Caco-2 (cell line): ENCODE measurements around the gene SEC16A. TPM values are rescaled to one million over a fixed set of nuclear protein-coding genes. Genes with fewer than 3 reads are reported as not detected.

Experiments
- BruUV-seq: library from RNA; stranded (reverse); fragments of 400-500 nt; replicated peaks from 2 replicates; lab custom pipeline; 2021; lab: Mats Ljungman, UMichigan
- CTCF ChIA-PET: fragments of 300-600 bp; sonication (Branson Sonifier 250); formaldehyde crosslinking; loops from one replicate; lab custom pipeline; 2022; ENCODE audit warnings: antibody characterized with exemption; lab: Charles Lee
- POLR2A ChIA-PET: fragments of 300-600 bp; sonication (Branson Sonifier 250); formaldehyde crosslinking; loops from one replicate; lab custom pipeline; 2022; ENCODE audit warnings: antibody characterized with exemption; lab: Charles Lee
- DNase-seq, 2 experiments: peaks; one replicate each; pipeline versions ENCODE4 v3.0.0 to v3.0.0-alpha.2; 2020 to 2022
- H3K27me3 ChIP-seq: replicated peaks from 2 replicates; pipeline ENCODE4 v1.6.0; 2011; ENCODE audit warnings: low read length; ENCODE audit not compliant: control insufficient read depth, insufficient read depth
- H3K36me3 ChIP-seq: 2 replicates; pipeline ENCODE4 v1.5.1; 2011; ENCODE audit warnings: low read length; ENCODE audit not compliant: control insufficient read depth, insufficient read depth
- H3K4me1 ChIP-seq: fragments of 250-450 bp; sonication (Bioruptor Pico); 2 replicates; pipeline ENCODE4 v1.5.1; 2020; ENCODE audit warnings: mild to moderate bottlenecking
- H3K4me3 ChIP-seq: 2 replicates; pipeline ENCODE4 v1.5.1; 2011; ENCODE audit warnings: low read depth, mild to moderate bottlenecking, control low read depth, low read length
- H3K9me3 ChIP-seq: fragments of 250-450 bp; sonication (Bioruptor Pico); 2 replicates; pipeline ENCODE4 v1.5.1; 2020; ENCODE audit warnings: mild to moderate bottlenecking, moderate library complexity
- H3K27ac Mint-ChIP-seq: one replicate; pipeline ENCODE4 v1.8.0; 2022; ENCODE audit warnings: mixed read lengths; ENCODE audit not compliant: unreplicated experiment
- H3K27me3 Mint-ChIP-seq: one replicate; pipeline ENCODE4 v1.8.0; 2022; ENCODE audit warnings: mixed read lengths; ENCODE audit not compliant: insufficient read depth, unreplicated experiment
- H3K36me3 Mint-ChIP-seq: one replicate; pipeline ENCODE4 v1.8.0; 2022; ENCODE audit warnings: mild to moderate bottlenecking, mixed read lengths; ENCODE audit not compliant: insufficient read depth, unreplicated experiment
- H3K4me1 Mint-ChIP-seq: one replicate; pipeline ENCODE4 v1.8.0; 2022; ENCODE audit warnings: low read depth, mixed read lengths; ENCODE audit not compliant: unreplicated experiment
- H3K4me3 Mint-ChIP-seq: one replicate; pipeline ENCODE4 v1.8.0; 2022; ENCODE audit warnings: mild to moderate bottlenecking, moderate library complexity, mixed read lengths; ENCODE audit not compliant: unreplicated experiment
- H3K9me3 Mint-ChIP-seq: one replicate; pipeline ENCODE4 v1.8.0; 2022; ENCODE audit warnings: mixed read lengths; ENCODE audit not compliant: unreplicated experiment
- intact Hi-C: fragments of 100-400 bp; cut with micrococcal nuclease; formaldehyde crosslinking; loops from one replicate; pipeline ENCODE4 v1.10.0; 2022; ENCODE audit not compliant: unreplicated experiment
- total RNA-seq: library from RNA; stranded (reverse); gene quantifications from 2 replicates; pipeline ENCODE4 v1.2.3, GENCODE V29; 2022
- TF ChIP-seq, protein P1 (sequence below), 2 experiments: fragments of 200-600 bp in 1 of 2; IDR thresholded peaks; 1 replicate in 1 of 2; 2 replicates in 1 of 2; pipeline versions ENCODE4 v1.5.1 to v1.8.0; 2011 to 2022; ENCODE audit warnings: antibody characterized with exemption in 1 of 2, control low read depth in 1 of 2, inconsistent platforms in 1 of 2, low read depth in 1 of 2, low read length in 1 of 2, mild to moderate bottlenecking in 1 of 2, moderate library complexity in 1 of 2; ENCODE audit not compliant: insufficient read depth in 1 of 2, severe bottlenecking in 1 of 2, unreplicated experiment in 1 of 2

SEC16A gene
- total RNA-seq, 1 experiment from 2014 or later, result 76.4 TPM

DNA sequence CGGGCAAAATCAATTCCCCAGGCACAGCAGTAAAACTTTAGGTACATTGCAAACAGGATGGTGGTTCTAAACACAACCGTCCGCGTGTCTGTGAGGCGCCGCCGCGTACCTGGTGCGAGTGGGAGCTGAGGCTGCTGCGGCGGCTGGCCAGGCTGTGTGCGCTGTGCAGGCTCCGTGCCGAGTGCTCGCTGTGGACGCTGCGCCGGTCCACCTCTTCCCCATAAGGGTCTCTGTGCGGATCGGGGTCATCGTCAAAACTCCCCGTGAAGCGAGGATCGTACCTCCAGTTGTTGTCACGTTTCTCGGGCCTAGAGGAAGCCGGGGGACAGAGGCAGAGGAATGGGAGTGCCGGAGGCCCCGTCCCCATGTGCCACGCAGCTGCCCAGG lies 16.7 kb downstream of the SEC16A start:
- H3K36me3 ChIP-seq, result peaks cover 5% of the 10 kb centered on the region

DNA sequence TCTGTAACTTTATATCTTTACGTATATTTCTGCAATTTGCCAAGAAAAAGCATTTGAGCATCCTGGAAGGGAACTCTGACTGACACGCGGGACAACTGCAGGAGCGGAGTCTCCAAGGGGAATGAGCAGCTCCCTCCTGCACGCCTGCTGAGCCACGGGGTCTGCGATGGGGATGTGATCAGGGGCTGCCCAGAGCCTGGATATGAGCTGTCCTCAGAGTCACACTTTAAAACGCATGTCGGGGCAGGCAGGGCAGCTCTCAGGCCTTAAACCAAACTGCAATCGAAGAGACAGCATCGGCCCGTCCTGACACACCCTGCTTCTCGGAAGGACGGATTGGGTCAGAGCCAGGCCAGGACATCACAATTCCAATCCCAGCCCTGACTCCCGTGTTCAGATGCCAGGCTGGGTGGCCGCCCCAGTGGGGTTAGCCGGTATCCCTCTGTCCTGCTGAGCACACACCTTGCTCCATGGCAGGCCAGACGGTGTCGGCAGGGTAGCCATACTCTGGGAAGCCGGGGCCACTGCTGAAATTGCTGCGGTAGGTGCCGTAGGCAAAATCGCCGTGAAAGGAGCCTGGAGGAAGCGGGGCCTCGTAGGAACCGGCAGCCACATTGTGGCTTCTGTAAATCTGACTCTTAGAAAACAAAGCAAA lies 17.2 kb downstream of the SEC16A start:
- Histone ChIP-seq H3K4me1 (no peaks in the 10 kb centered on the region), H3K36me3 (peaks cover 5% of the 10 kb centered on the region), H3K4me3 (no peak overlapping the region), H3K9me3 (no peaks in the 10 kb centered on the region), H3K27me3 (no peaks in the 10 kb centered on the region)
- H3K4me3 Mint-ChIP-seq, result no peak overlapping the region
- TF ChIP-seq, protein P1, sequence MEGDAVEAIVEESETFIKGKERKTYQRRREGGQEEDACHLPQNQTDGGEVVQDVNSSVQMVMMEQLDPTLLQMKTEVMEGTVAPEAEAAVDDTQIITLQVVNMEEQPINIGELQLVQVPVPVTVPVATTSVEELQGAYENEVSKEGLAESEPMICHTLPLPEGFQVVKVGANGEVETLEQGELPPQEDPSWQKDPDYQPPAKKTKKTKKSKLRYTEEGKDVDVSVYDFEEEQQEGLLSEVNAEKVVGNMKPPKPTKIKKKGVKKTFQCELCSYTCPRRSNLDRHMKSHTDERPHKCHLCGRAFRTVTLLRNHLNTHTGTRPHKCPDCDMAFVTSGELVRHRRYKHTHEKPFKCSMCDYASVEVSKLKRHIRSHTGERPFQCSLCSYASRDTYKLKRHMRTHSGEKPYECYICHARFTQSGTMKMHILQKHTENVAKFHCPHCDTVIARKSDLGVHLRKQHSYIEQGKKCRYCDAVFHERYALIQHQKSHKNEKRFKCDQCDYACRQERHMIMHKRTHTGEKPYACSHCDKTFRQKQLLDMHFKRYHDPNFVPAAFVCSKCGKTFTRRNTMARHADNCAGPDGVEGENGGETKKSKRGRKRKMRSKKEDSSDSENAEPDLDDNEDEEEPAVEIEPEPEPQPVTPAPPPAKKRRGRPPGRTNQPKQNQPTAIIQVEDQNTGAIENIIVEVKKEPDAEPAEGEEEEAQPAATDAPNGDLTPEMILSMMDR (IDR thresholded peaks at IDR 0.05; ENCODE audit: insufficient read depth in 1 of 2, low read depth in 1 of 2, low read length in 1 of 2, severe bottlenecking in 1 of 2, unreplicated experiment in 1 of 2), result no peak
- no peak overlapping the region for H3K27ac Mint-ChIP-seq
- H3K4me1 Mint-ChIP-seq, result no peaks in the 10 kb centered on the region
- peaks cover 90% of the 10 kb centered on the region for H3K36me3 Mint-ChIP-seq
- DNase-seq, result no peak
- POLR2A ChIA-PET, result no interaction called here
- no TSS peak for BruUV-seq
- H3K27me3 Mint-ChIP-seq, result no peaks in the 10 kb centered on the region
- intact Hi-C loops, result no loop called here
- CTCF ChIA-PET, result no interaction called here
- no peaks in the 10 kb centered on the region for H3K9me3 Mint-ChIP-seq

More for the DNA sequence above, 16.7 kb downstream of the SEC16A start:
- ChIA-PET CTCF (no interaction called here), POLR2A (no interaction called here)
- no peaks in the 10 kb centered on the region for H3K27me3 ChIP-seq
- H3K27me3 Mint-ChIP-seq, result no peaks in the 10 kb centered on the region
- no peaks in the 10 kb centered on the region for H3K4me1 Mint-ChIP-seq
- H3K4me1 ChIP-seq, result no peaks in the 10 kb centered on the region
- TF ChIP-seq, protein P1 (IDR thresholded peaks at IDR 0.05; ENCODE audit: insufficient read depth in 1 of 2, low read depth in 1 of 2, low read length in 1 of 2, severe bottlenecking in 1 of 2, unreplicated experiment in 1 of 2), result no peak
- H3K36me3 Mint-ChIP-seq, result peaks cover 90% of the 10 kb centered on the region
- DNase-seq, result no peak
- intact Hi-C loops, result no loop called here
- BruUV-seq, result no TSS peak
- no peaks in the 10 kb centered on the region for H3K9me3 ChIP-seq
- H3K9me3 Mint-ChIP-seq, result no peaks in the 10 kb centered on the region
- H3K4me3 ChIP-seq, result no peak overlapping the region
- no peak overlapping the region for H3K4me3 Mint-ChIP-seq
- no peak overlapping the region for H3K27ac Mint-ChIP-seq

GRCh38 chr9:136464241-136464640 lies 18.6 kb downstream of the SEC16A start:
- BruUV-seq, result no TSS peak
- H3K27ac Mint-ChIP-seq, result no peak overlapping the region
- DNase-seq, result no peak
- Histone ChIP-seq H3K36me3 (peaks cover 7% of the 10 kb centered on the region), H3K4me1 (no peaks in the 10 kb centered on the region), H3K9me3 (no peaks in the 10 kb centered on the region), H3K27me3 (no peaks in the 10 kb centered on the region), H3K4me3 (no peak overlapping the region)
- TF ChIP-seq, protein P1 (IDR thresholded peaks at IDR 0.05; ENCODE audit: insufficient read depth in 1 of 2, low read depth in 1 of 2, low read length in 1 of 2, severe bottlenecking in 1 of 2, unreplicated experiment in 1 of 2), result no peak
- intact Hi-C loops, result no loop called here
- ChIA-PET POLR2A (no interaction called here), CTCF (no interaction called here)
- H3K9me3 Mint-ChIP-seq, result no peaks in the 10 kb centered on the region
- no peaks in the 10 kb centered on the region for H3K4me1 Mint-ChIP-seq
- no peaks in the 10 kb centered on the region for H3K27me3 Mint-ChIP-seq
- H3K36me3 Mint-ChIP-seq, result peaks cover 94% of the 10 kb centered on the region
- no peak overlapping the region for H3K4me3 Mint-ChIP-seq
